HUES48 (cell line): Measurements from ENCODE around the gene TAOK1.

Experiments
- H3K27ac ChIP-seq: one replicate; pipeline ENCODE4 v1.7.0; 2013; ENCODE audit warnings: low read depth, low read length, inconsistent platforms
- H3K27me3 ChIP-seq: 2 replicates; pipeline ENCODE4 v1.6.1; 2013; ENCODE audit warnings: mild to moderate bottlenecking, low read length; ENCODE audit not compliant: control insufficient read depth, insufficient read depth
- H3K36me3 ChIP-seq: 2 replicates; pipeline ENCODE4 v1.6.1; 2013; ENCODE audit warnings: low read length; ENCODE audit not compliant: control insufficient read depth, insufficient read depth
- H3K4me1 ChIP-seq: 2 replicates; pipeline ENCODE4 v1.6.1; 2013; ENCODE audit warnings: mild to moderate bottlenecking, low read length; ENCODE audit not compliant: control insufficient read depth, insufficient read depth
- H3K4me3 ChIP-seq: 2 replicates; pipeline ENCODE4 v1.5.1; 2013; ENCODE audit warnings: mild to moderate bottlenecking, low read depth, low read length
- H3K9ac ChIP-seq: 2 replicates; pipeline ENCODE4 v1.6.1; 2013; ENCODE audit warnings: mild to moderate bottlenecking, low read depth, low read length, moderate library complexity
- H3K9me3 ChIP-seq: 2 replicates; pipeline ENCODE4 v1.6.1; 2013; ENCODE audit warnings: low read length; ENCODE audit not compliant: control insufficient read depth, insufficient read depth

TAOK1 gene

GRCh38 chr17:29587591-29587990 lies 197.4 kb downstream of the TAOK1 start:
- Histone ChIP-seq H3K36me3 (peaks cover 5% of the 10 kb centered on the region), H3K4me1 (peaks cover 49% of the 10 kb centered on the region), H3K9me3 (no peaks in the 10 kb centered on the region), H3K4me3 (no peak overlapping the region), H3K9ac (no peak overlapping the region), H3K27ac (no peak overlapping the region), H3K27me3 (peaks cover 10% of the 10 kb centered on the region)

- H3K9me3 ChIP-seq, result no peaks in the 10 kb centered on the region
- peaks cover 10% of the 10 kb centered on the region for H3K27me3 ChIP-seq
- no peak overlapping the region for H3K27ac ChIP-seq
- H3K4me3 ChIP-seq, result peak overlapping the region; percentile 78
- H3K4me1 ChIP-seq, result peaks cover 50% of the 10 kb centered on the region
- H3K36me3 ChIP-seq, result no peaks in the 10 kb centered on the region; the same call in none of the 2 replicates
- no peak overlapping the region for H3K9ac ChIP-seq
Observed at GRCh38 chr17:29588017-29588561, 197.9 kb downstream of the TAOK1 start.

DNA sequence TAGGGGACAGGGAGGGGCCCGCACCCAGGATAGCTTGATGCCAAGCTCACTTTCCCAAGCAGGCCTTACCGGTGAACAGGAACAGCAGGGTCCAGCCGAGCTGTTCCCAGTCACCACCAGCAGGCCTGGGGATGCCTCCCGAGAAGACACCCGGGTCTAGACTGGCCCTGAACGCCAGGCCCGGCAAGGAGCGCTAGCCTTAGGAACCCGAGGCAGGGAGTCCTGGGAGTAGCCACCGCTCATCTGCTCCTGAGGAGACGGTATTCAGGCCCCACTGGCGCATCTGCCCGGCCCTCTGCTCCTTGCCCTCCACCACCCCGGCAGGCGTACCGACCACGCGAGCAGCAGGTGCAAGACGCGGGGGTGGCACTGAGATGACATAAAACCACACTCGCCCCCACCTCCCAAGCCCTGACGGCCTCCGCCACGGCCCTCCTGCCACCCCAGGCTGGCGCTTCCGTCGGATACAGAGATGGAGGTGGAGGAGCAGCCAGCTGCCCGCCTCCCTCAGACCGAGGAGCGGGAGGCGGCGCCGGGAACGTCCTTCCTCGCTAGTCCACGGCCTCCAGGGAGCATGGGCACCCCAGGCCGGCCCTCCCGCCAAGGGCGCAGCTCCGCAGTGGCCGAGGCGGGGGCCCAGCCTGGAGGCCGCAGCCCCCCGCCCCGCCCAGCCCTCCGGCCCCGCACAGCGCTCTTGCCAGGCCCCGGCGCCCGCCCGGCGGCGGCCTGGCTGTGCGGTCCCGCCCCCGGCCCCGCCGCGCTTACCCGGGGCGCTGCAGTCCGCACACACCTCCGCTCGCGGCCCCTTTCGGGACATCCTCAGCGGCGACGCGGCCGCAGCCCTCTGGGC lies 198.6 kb downstream of the TAOK1 start:
- Histone ChIP-seq H3K9me3 (no peaks in the 10 kb centered on the region), H3K4me3 (peak overlapping the region; percentile 78), H3K9ac (peak overlapping the region; percentile 11; the same call in 1 of the 2 replicates), H3K36me3 (no peaks in the 10 kb centered on the region), H3K4me1 (peaks cover 50% of the 10 kb centered on the region), H3K27ac (no peak overlapping the region), H3K27me3 (peaks cover 11% of the 10 kb centered on the region)

GRCh38 chr17:29589524-29590410 lies 199.6 kb downstream of the TAOK1 start, which contains the start of gene GIT1:
Gene GIT1, minus strand, starts transcription at chr17:29589648. Its CDS starts 270 bp downstream, at chr17:29589378.
- H3K36me3 ChIP-seq, result no peaks in the 10 kb centered on the region
- no peak within 1 kb of the TSS for H3K27ac ChIP-seq
- peaks cover 46% of the 10 kb centered on the region for H3K4me1 ChIP-seq

DNA sequence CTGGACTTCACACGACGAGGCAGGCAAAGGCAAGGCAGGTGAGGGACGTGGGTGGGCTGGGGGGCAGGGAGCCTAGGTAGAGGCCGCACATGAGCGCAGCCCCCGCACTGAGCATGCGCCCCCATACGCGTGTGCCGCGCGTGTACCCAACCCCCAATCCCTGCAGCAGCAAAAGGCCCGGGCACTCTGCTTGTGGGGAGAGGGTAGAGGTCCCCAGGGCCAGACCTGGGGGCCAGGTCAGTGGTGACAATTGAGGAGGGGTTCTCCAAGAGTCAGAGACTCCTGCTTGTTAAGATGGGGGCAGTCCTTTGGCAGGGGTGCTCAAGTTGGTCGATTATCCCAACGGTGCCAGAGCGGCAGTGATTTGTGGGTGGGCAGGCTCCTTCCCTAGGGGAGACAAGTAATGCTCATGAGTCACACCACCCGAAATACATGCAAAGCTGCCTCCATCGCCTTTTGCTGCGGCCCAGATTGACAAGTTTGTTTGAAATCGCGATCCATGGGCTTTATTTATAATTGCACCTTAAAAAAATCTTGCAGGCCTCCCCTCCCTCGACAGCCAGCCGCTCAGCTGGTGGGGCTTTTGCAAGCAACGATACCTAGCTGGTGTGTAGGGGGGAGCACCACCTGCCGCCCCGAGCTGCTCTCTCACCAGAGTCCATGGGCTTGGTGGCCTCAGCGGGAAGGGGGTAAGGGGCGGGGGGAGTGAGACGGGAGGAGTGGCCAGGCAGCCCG lies 200.4 kb downstream of the TAOK1 start:
- Histone ChIP-seq H3K9ac (peak overlapping the region; percentile 55), H3K27ac (peak overlapping the region; percentile 71), H3K27me3 (peaks cover 12% of the 10 kb centered on the region), H3K9me3 (no peaks in the 10 kb centered on the region), H3K4me1 (peaks cover 38% of the 10 kb centered on the region), H3K4me3 (peak overlapping the region; percentile 90), H3K36me3 (no peaks in the 10 kb centered on the region)

More at GRCh38 chr17:29589524-29590410, 199.6 kb downstream of the TAOK1 start, which contains the start of gene GIT1:
- Histone ChIP-seq H3K9ac (peak within 1 kb of the TSS; percentile 11; the same call in 1 of the 2 replicates), H3K4me3 (peak within 1 kb of the TSS; percentile 90), H3K9me3 (no peaks in the 10 kb centered on the region), H3K27me3 (peaks cover 12% of the 10 kb centered on the region)

DNA sequence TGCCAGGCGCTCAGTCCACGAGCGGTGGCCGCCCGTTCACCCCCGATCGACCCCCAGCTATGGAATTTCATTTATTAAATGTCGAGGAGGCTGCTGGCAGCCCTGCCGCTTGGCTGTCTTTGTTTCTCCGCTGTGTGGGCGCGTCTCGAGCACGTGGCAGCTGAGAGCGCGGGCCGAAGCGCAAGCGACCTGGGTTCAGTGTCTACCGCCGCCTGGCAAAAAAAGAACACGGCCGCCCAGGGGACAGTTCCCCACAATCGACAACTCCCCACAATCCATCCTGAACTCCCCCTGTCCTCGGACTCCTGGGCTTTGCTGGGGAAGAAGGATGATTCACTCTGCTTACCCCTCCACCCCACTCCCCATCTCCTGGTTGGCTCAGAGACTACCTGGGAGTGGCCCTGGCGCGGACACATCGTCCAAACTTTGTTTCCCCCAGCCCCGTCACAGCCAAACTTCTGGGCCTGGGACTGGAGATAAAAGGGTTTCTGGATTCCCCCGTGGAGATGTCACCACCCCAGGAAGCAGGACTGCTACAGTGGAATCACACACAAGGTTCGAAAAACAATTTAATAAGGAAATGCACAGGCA lies 201.1 kb downstream of the TAOK1 start:
- H3K4me3 ChIP-seq, result peak overlapping the region; percentile 90
- peak overlapping the region; percentile 55 for H3K9ac ChIP-seq

DNA sequence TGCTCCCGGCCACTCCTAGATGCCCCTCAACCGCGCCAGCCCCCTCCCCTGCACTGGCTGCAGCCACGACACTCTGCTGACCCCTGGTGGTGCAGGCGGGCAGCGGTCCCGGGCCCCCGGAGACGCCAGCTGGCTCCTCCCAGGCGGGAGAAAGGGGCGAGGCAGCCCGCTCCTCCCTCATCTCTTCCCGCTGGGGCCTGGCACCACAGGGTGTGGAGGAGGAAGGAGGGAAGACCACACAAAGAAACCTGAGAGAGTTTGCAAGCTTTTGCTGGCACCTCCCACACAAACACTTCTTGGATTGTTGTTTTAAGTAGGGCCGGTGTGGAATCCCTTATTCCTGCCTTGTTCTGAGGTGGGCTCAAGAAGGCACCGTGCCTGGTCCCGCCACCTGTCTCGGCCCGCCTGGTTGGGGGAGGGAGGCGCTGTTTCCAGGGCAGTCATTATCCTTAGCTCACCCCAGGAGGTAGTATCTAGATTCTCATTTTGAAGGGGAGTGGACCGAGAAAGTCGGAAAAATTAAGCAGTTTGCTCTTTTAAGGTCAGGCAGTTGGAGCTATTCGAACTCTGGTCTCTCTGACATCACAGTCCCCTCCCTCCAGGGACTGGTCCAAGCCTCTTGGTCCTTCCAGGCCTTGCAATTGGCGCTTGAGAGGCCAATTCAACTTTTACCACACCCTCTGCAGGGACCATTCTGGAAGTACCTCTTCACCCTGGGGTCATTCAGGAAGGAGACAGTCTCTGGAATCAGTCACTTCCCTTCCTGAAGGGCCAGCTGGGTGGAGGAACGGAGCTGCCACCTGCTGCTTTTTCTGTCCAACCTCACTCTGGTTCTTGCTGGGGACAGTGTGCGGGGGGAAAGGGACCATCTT lies 201.8 kb downstream of the TAOK1 start:
- H3K36me3 ChIP-seq, result no peaks in the 10 kb centered on the region
- no peaks in the 10 kb centered on the region for H3K9me3 ChIP-seq
- H3K9ac ChIP-seq, result peak overlapping the region; percentile 55
- H3K4me1 ChIP-seq, result peaks cover 43% of the 10 kb centered on the region
- peak overlapping the region; percentile 94 for H3K27ac ChIP-seq
- peak overlapping the region; percentile 90 for H3K4me3 ChIP-seq
- peaks cover 12% of the 10 kb centered on the region for H3K27me3 ChIP-seq

More for the DNA sequence above, 201.1 kb downstream of the TAOK1 start:
- Histone ChIP-seq H3K27me3 (peaks cover 12% of the 10 kb centered on the region), H3K36me3 (no peaks in the 10 kb centered on the region), H3K4me1 (peaks cover 36% of the 10 kb centered on the region), H3K9me3 (no peaks in the 10 kb centered on the region), H3K27ac (peak overlapping the region; percentile 71)

GRCh38 chr17:29592850-29593551 lies 202.8 kb downstream of the TAOK1 start, which contains the start of gene ANKRD13B:
Gene ANKRD13B, plus strand, starts transcription at chr17:29593132. Its CDS starts 490 bp downstream, at chr17:29593622.
- H3K9ac ChIP-seq, result 0 out of 2 replicates have a peak within 1 kb of the TSS, but pooled peaks have one; percentile 17
- peaks cover 48% of the 10 kb centered on the region for H3K4me1 ChIP-seq
- H3K27ac ChIP-seq, result peak within 1 kb of the TSS; percentile 94

More at GRCh38 chr17:29592850-29593551, 202.8 kb downstream of the TAOK1 start, which contains the start of gene ANKRD13B:
- H3K9me3 ChIP-seq, result no peaks in the 10 kb centered on the region
- peak within 1 kb of the TSS; percentile 90 for H3K4me3 ChIP-seq
- peaks cover 12% of the 10 kb centered on the region for H3K27me3 ChIP-seq
- no peaks in the 10 kb centered on the region for H3K36me3 ChIP-seq
